Measurements from ENCODE around the gene AGBL1. TPM values are rescaled to one million over a fixed set of nuclear protein-coding genes. Genes with fewer than 3 reads are reported as not detected.

The AGBL1 gene
- total RNA-seq, 4 donors from 2014 or later: 0.32 to 0.40 TPM; not detected in 2

DNA sequence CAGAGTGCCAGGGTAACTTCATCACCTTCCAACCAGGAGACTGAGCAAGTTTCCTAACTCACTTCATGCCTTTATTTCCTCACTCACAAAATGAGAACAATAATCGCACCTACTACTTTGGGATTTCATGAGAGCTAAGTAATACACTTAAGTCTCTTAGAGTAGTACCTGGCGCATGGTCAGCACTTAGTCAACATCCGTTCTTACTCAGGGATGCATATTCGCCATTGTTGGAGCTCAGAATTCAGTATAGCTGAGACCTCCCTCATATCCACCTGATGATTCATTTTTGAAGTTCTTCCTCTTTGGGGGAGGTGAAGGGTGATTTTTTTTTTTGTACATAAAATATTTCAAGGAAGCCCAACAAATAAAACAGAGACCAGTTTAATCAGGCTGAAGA lies 188.2 kb downstream of the AGBL1 start:
- 81 to 95% methylated on average over 4 of the region's 4 CpGs for WGBS, 2 donors (ENCODE audit: low coverage in 1 of 2)
- in situ Hi-C loops (cut with MboI; ENCODE audit: low pct_ligation_motif_present in 1 of 4, low pct_unique_long_range_greater_than_20kb in 1 of 4, low sequenced_read_pairs in 3 of 4): no loop called here

DNA sequence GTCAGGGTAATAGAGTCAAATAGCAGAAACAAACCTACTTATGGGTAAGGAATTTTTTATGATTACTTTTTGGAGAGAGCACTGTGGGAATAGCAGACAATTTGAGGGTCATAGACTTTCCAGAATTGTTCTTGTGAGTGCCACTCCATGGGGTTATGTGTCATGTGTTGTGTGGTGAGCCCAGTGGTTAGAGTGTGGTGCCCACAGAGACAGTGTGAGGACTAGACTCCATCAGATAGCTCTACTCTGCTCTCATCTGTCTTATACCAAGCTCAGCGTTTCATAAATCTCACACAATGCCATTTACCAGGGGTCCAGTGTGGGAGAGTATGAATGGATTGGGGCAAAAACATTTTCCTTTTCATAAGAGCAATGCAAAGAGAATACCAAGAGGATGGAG lies 188.9 kb downstream of the AGBL1 start:
- intact Hi-C loops (cut with DNase I; ENCODE audit: low total_unique reads) (no loop called here), in situ Hi-C loops (cut with MboI; ENCODE audit: low pct_ligation_motif_present in 1 of 4, low pct_unique_long_range_greater_than_20kb in 1 of 4, low sequenced_read_pairs in 3 of 4) (no loop called here)
- Histone ChIP-seq H3K4me1 (no peaks in the 10 kb centered on the region), H3K36me3 (no peaks in the 10 kb centered on the region), H3K9me3 (no peaks in the 10 kb centered on the region), H3K27ac (no peak overlapping the region), H3K27me3 (no peaks in the 10 kb centered on the region), H3K4me3 (no peak overlapping the region)
- WGBS, 2 donors (ENCODE audit: low coverage in 1 of 2): 80 to 90% methylated on average over 1 of the region's 1 CpG
- no peak for TF ChIP-seq EP300 (IDR thresholded peaks at IDR 0.05; ENCODE audit: low read depth)
- TF ChIP-seq POLR2AphosphoS5 (IDR thresholded peaks at IDR 0.05): no peak
- TF ChIP-seq, protein P1, sequence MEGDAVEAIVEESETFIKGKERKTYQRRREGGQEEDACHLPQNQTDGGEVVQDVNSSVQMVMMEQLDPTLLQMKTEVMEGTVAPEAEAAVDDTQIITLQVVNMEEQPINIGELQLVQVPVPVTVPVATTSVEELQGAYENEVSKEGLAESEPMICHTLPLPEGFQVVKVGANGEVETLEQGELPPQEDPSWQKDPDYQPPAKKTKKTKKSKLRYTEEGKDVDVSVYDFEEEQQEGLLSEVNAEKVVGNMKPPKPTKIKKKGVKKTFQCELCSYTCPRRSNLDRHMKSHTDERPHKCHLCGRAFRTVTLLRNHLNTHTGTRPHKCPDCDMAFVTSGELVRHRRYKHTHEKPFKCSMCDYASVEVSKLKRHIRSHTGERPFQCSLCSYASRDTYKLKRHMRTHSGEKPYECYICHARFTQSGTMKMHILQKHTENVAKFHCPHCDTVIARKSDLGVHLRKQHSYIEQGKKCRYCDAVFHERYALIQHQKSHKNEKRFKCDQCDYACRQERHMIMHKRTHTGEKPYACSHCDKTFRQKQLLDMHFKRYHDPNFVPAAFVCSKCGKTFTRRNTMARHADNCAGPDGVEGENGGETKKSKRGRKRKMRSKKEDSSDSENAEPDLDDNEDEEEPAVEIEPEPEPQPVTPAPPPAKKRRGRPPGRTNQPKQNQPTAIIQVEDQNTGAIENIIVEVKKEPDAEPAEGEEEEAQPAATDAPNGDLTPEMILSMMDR (IDR thresholded peaks at IDR 0.05): no peak
- no peak for TF ChIP-seq POLR2A (IDR thresholded peaks at IDR 0.05)
- DNase-seq: no peak

More for the DNA sequence above, 188.2 kb downstream of the AGBL1 start:
- Histone ChIP-seq H3K4me3 (no peak overlapping the region), H3K36me3 (no peaks in the 10 kb centered on the region), H3K4me1 (no peaks in the 10 kb centered on the region), H3K27ac (no peak overlapping the region), H3K27me3 (no peaks in the 10 kb centered on the region), H3K9me3 (no peaks in the 10 kb centered on the region)
- DNase-seq: no peak
- intact Hi-C loops (cut with DNase I; ENCODE audit: low total_unique reads): no loop called here
- TF ChIP-seq POLR2AphosphoS5 (IDR thresholded peaks at IDR 0.05): no peak
- no peak for TF ChIP-seq POLR2A (IDR thresholded peaks at IDR 0.05)
- TF ChIP-seq, protein P1 (IDR thresholded peaks at IDR 0.05): no peak
- no peak for TF ChIP-seq EP300 (IDR thresholded peaks at IDR 0.05; ENCODE audit: low read depth)

DNA sequence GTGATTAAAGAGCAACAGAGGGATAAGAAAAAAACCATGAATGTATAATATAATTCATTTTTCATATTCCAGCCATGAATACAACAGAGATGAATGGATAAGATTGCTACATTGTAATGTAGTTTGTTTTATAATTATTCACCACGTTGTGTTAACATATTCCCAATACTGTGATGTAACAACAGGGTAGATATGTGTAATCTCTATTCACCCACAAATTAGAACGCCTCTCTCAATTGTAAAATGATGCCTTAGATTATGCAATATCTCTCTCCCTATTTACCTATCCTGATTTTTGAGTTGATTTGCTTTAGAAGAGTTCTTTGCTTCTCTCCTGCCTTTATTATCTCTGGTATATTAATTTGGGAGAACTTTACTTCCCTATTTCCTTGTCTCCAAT lies 193.6 kb downstream of the AGBL1 start:
- Histone ChIP-seq H3K9me3 (no peaks in the 10 kb centered on the region), H3K4me1 (no peaks in the 10 kb centered on the region), H3K4me3 (no peak overlapping the region), H3K36me3 (no peaks in the 10 kb centered on the region), H3K27ac (no peak overlapping the region), H3K27me3 (no peaks in the 10 kb centered on the region)
- 58 to 62% methylated on average over 2 of the region's 2 CpGs for WGBS, 2 donors (ENCODE audit: low coverage in 1 of 2)
- in situ Hi-C loops (cut with MboI; ENCODE audit: low pct_ligation_motif_present in 1 of 4, low pct_unique_long_range_greater_than_20kb in 1 of 4, low sequenced_read_pairs in 3 of 4) (no loop called here), intact Hi-C loops (cut with DNase I; ENCODE audit: low total_unique reads) (no loop called here)
- DNase-seq: no peak
- TF ChIP-seq, protein P1 (IDR thresholded peaks at IDR 0.05): no peak
- TF ChIP-seq EP300 (IDR thresholded peaks at IDR 0.05; ENCODE audit: low read depth): no peak
- TF ChIP-seq POLR2AphosphoS5 (IDR thresholded peaks at IDR 0.05): no peak
- TF ChIP-seq POLR2A (IDR thresholded peaks at IDR 0.05): no peak

DNA sequence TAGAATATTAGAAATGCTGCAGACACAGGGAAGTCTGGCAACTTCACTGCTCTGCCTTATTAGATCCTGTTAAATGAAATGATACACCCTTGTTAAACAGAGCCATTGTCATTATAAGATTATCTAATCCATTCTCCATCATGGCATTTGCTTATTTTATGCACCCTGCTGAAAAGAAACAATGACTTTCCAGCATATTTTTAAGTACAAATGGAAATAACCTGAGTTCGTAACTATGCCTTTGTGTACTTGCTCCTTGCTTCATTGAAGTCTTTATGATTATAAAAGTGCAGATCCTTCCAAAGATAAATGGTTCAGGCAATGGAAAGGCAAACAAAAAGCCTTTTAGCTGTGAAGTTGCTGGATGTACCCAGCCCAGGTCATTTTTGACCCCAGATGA lies 195.7 kb downstream of the AGBL1 start:
- Histone ChIP-seq H3K27me3 (no peaks in the 10 kb centered on the region), H3K9me3 (no peaks in the 10 kb centered on the region), H3K4me1 (no peaks in the 10 kb centered on the region), H3K27ac (no peak overlapping the region), H3K36me3 (no peaks in the 10 kb centered on the region), H3K4me3 (no peak overlapping the region)
- TF ChIP-seq, protein P1 (IDR thresholded peaks at IDR 0.05): no peak
- TF ChIP-seq POLR2A (IDR thresholded peaks at IDR 0.05): no peak
- TF ChIP-seq EP300 (IDR thresholded peaks at IDR 0.05; ENCODE audit: low read depth): no peak
- no peak for TF ChIP-seq POLR2AphosphoS5 (IDR thresholded peaks at IDR 0.05)
- no peak for DNase-seq
- in situ Hi-C loops (cut with MboI; ENCODE audit: low pct_ligation_motif_present in 1 of 4, low pct_unique_long_range_greater_than_20kb in 1 of 4, low sequenced_read_pairs in 3 of 4) (no loop called here), intact Hi-C loops (cut with DNase I; ENCODE audit: low total_unique reads) (no loop called here)
- 79% methylated on average over 1 of the region's 1 CpG; no CpG with 5 or more reads in 1 of the 2 donors for WGBS, 2 donors (ENCODE audit: low coverage in 1 of 2)

Data from transverse colon (tissue), 4 donors.